Aorta (tissue), 5 donors: ENCODE data around the gene CYBA. TPM values are rescaled to one million over a fixed set of nuclear protein-coding genes. Genes with fewer than 3 reads are reported as not detected.

Experiments used
- ATAC-seq: fragments of 200-7000 bp; cut with Tn5 transposase; one replicate; pipeline ENCODE4 v1.9.1; 2022; ENCODE audit warnings: moderate library complexity; ENCODE audit not compliant: low FRiP score
- DNase-seq, 2 donors: peaks; one replicate each; pipeline ENCODE4 v3.0.0-alpha.2; 2020
- H3K27ac ChIP-seq, 2 donors: one replicate each; pipeline ENCODE4 v1.5.1; 2013; ENCODE audit warnings: low read length in 2 of 2, mild to moderate bottlenecking in 2 of 2, moderate library complexity in 2 of 2, control low read depth in 1 of 2, inconsistent platforms in 1 of 2, low read depth in 1 of 2
- H3K27me3 ChIP-seq, 2 donors: one replicate each; pipeline ENCODE4 v1.6.1; 2013; ENCODE audit warnings: control low read depth in 1 of 2, low read length in 1 of 2, mild to moderate bottlenecking in 1 of 2, moderate library complexity in 1 of 2; ENCODE audit not compliant: insufficient read depth in 2 of 2, control insufficient read depth in 1 of 2
- H3K36me3 ChIP-seq, 2 donors: one replicate each; pipeline ENCODE4 v1.6.1; 2013; ENCODE audit warnings: control low read depth in 1 of 2, low read length in 1 of 2, mild to moderate bottlenecking in 1 of 2; ENCODE audit not compliant: insufficient read depth in 2 of 2, control insufficient read depth in 1 of 2
- H3K4me1 ChIP-seq, 2 donors: one replicate each; pipeline ENCODE4 v1.6.1; 2013; ENCODE audit warnings: low read length in 2 of 2, control low read depth in 1 of 2, mild to moderate bottlenecking in 1 of 2, moderate library complexity in 1 of 2; ENCODE audit not compliant: insufficient read depth in 2 of 2, control insufficient read depth in 1 of 2
- H3K4me3 ChIP-seq, 2 donors: one replicate each; pipeline ENCODE4 v1.5.1; 2013; ENCODE audit warnings: low read length in 2 of 2, control low read depth in 1 of 2, mild to moderate bottlenecking in 1 of 2
- H3K9me3 ChIP-seq: one replicate; pipeline ENCODE4 v1.6.1; 2013; ENCODE audit warnings: mild to moderate bottlenecking, low read length; ENCODE audit not compliant: control insufficient read depth
- WGBS, 2 donors: extraction: QIAGEN DNeasy Blood & Tissue Kit; methylation state at CpG; one replicate each; pipeline ENCODE4 v1.1.7; 2013; 5-methylcytosine and 5-hydroxymethylcytosine counted together
- intact Hi-C, 2 donors: fragments of 100-400 bp; cut with DNase I; formaldehyde crosslinking; loops; one replicate each; pipeline versions ENCODE4 v1.14.2 to v1.15.0; 2022
- polyA plus RNA-seq, 2 donors: library from polyadenylated mRNA; stranded (reverse); fragments of 200-250 nt; gene quantifications; one replicate each; pipeline ENCODE4 v1.2.3, GENCODE V29; 2013
- total RNA-seq, 2 donors: library from RNA; stranded (reverse); fragmentation: NEBNext Ultra II Directional; extraction: Animal tissue kit (Norgen Biotek cat#: 25700); gene quantifications; one replicate each; pipeline ENCODE4 v1.2.1, GENCODE V29; 2021
- donor health status: healthy with polysubstance abuse.
- donor health status: Bipolar disorder and iron deficiency.
- donor health status: DM: no; HTN: no; CAD: no.
- donor health status: DM: no; HTN: no; CAD: no.
- donor health status: DM: yes; HTN: yes; CAD: no.

CYBA gene
- total and polyA plus RNA-seq, 4 donors: 79.2 to 148 (median 103) TPM

- H3K27ac ChIP-seq: no peak overlapping the region
- intact Hi-C loops: no loop called here
- H3K36me3 ChIP-seq: peaks cover 0 to under 1% of the 10 kb centered on the region in 2 donors
- H3K4me1 ChIP-seq: no peaks in the 10 kb centered on the region
- H3K9me3 ChIP-seq: no peaks in the 10 kb centered on the region
- no peaks in the 10 kb centered on the region for H3K27me3 ChIP-seq
- 90% methylated on average over 20 of the region's 20 CpGs for WGBS, 2 donors
- ATAC-seq (no peak), DNase-seq (no peak)
- no peak overlapping the region for H3K4me3 ChIP-seq
Measured at GRCh38 chr16:88617268-88618031, 33.4 kb downstream of the CYBA start.

GRCh38 chr16:88616736-88617135 is 34.1 kb downstream of the CYBA start:
- ATAC-seq: no peak
- Histone ChIP-seq H3K27me3 (no peaks in the 10 kb centered on the region), H3K4me3 (no peak overlapping the region), H3K36me3 (no peaks in the 10 kb centered on the region), H3K27ac (no peak overlapping the region), H3K9me3 (no peaks in the 10 kb centered on the region), H3K4me1 (no peaks in the 10 kb centered on the region)
- no peak for DNase-seq
- intact Hi-C loops: no loop called here
- 93 to 94% methylated on average over 12 of the region's 12 CpGs for WGBS, 2 donors

GRCh38 chr16:88616320-88616719 is 34.5 kb downstream of the CYBA start:
- DNase-seq (no peak), ATAC-seq (no peak)
- Histone ChIP-seq H3K4me1 (no peaks in the 10 kb centered on the region), H3K27ac (no peak overlapping the region), H3K4me3 (no peak overlapping the region), H3K36me3 (peaks cover 0 to 2% of the 10 kb centered on the region in 2 donors), H3K9me3 (no peaks in the 10 kb centered on the region), H3K27me3 (no peaks in the 10 kb centered on the region)
- 92 to 94% methylated on average over 13 of the region's 13 CpGs for WGBS, 2 donors
- intact Hi-C loops: no loop called here

GRCh38 chr16:88614818-88615580 is 35.9 kb downstream of the CYBA start:
- Histone ChIP-seq H3K9me3 (no peaks in the 10 kb centered on the region), H3K4me1 (no peaks in the 10 kb centered on the region)
- WGBS, 2 donors: 86 to 87% methylated on average over 18 to 19 of the region's 19 CpGs

GRCh38 chr16:88613911-88614817 is 36.7 kb downstream of the CYBA start:
- no peak overlapping the region for H3K27ac ChIP-seq
- no peaks in the 10 kb centered on the region for H3K27me3 ChIP-seq
- intact Hi-C loops: no loop called here

More at GRCh38 chr16:88614818-88615580, 35.9 kb downstream of the CYBA start:
- H3K27ac ChIP-seq: no peak overlapping the region
- no peak for ATAC-seq
- no peak overlapping the region for H3K4me3 ChIP-seq
- H3K27me3 ChIP-seq: no peaks in the 10 kb centered on the region
- peaks cover 0 to 3% of the 10 kb centered on the region in 2 donors for H3K36me3 ChIP-seq
- intact Hi-C loops: no loop called here
- DNase-seq: no peak

GRCh38 chr16:88613293-88613692 is 37.6 kb downstream of the CYBA start:
- ATAC-seq (no peak), DNase-seq (no peak)
- H3K27ac ChIP-seq: no peak overlapping the region
- peaks cover 0 to 3% of the 10 kb centered on the region in 2 donors for H3K36me3 ChIP-seq
- intact Hi-C loops: no loop called here
- 89 to 90% methylated on average over 10 of the region's 10 CpGs for WGBS, 2 donors
- no peaks in the 10 kb centered on the region for H3K4me1 ChIP-seq
- H3K4me3 ChIP-seq: no peak overlapping the region
- no peaks in the 10 kb centered on the region for H3K27me3 ChIP-seq
- no peaks in the 10 kb centered on the region for H3K9me3 ChIP-seq

More at GRCh38 chr16:88613911-88614817, 36.7 kb downstream of the CYBA start:
- Histone ChIP-seq H3K4me3 (no peak overlapping the region), H3K36me3 (peaks cover 0 to 3% of the 10 kb centered on the region in 2 donors), H3K4me1 (no peaks in the 10 kb centered on the region), H3K9me3 (no peaks in the 10 kb centered on the region)
- ATAC-seq (no peak), DNase-seq (no peak)
- 54 to 60% methylated on average over 19 of the region's 19 CpGs for WGBS, 2 donors

- ATAC-seq: no peak
- 80 to 82% methylated on average over 39 to 49 of the region's 49 CpGs for WGBS, 2 donors
- Histone ChIP-seq H3K4me3 (no peak overlapping the region), H3K4me1 (no peaks in the 10 kb centered on the region), H3K27me3 (no peaks in the 10 kb centered on the region), H3K27ac (no peak overlapping the region), H3K9me3 (no peaks in the 10 kb centered on the region), H3K36me3 (peaks cover 0 to 3% of the 10 kb centered on the region in 2 donors)
- intact Hi-C loops: no loop called here
- no peak for DNase-seq
Measured at GRCh38 chr16:88610909-88611812, 39.7 kb downstream of the CYBA start.
